Upper lobe of right lung (tissue), 1 donor: ENCODE data around the gene DIP2C. TPM values are rescaled to one million over a fixed set of nuclear protein-coding genes. Genes with fewer than 3 reads are reported as not detected.

ENCODE experiments used
- ATAC-seq: fragments of 200-7000 bp; cut with Tn5 transposase; one replicate; pipeline ENCODE4 v1.9.1; 2020; ENCODE audit warnings: mild to moderate bottlenecking, moderate library complexity
- DNase-seq: peaks from one replicate; pipeline ENCODE4 v3.0.0-alpha.2; 2020
- H3K27ac ChIP-seq: fragments of 200-600 bp; one replicate; pipeline ENCODE4 v1.8.0; 2022
- H3K27me3 ChIP-seq: fragments of 200-600 bp; one replicate; pipeline ENCODE4 v1.8.0; 2022; ENCODE audit warnings: mild to moderate bottlenecking
- H3K36me3 ChIP-seq: fragments of 200-600 bp; one replicate; pipeline ENCODE4 v1.8.0; 2022
- H3K4me1 ChIP-seq: fragments of 200-600 bp; one replicate; pipeline ENCODE4 v1.8.0; 2022
- H3K4me3 ChIP-seq: fragments of 200-600 bp; one replicate; pipeline ENCODE4 v1.8.0; 2022; ENCODE audit warnings: mild to moderate bottlenecking
- H3K9me3 ChIP-seq: fragments of 200-600 bp; one replicate; pipeline ENCODE4 v1.8.0; 2022
- CTCF ChIP-seq: fragments of 200-600 bp; IDR thresholded peaks from one replicate; pipeline ENCODE4 v1.8.0; 2022; ENCODE audit warnings: antibody characterized with exemption
- intact Hi-C: fragments of 100-400 bp; cut with DNase I; formaldehyde crosslinking; loops from one replicate; pipeline ENCODE4 v1.11.0; 2022
- total RNA-seq: library from RNA; stranded (reverse); fragmentation: NEBNext Ultra II Directional; extraction: Animal tissue kit (Norgen Biotek cat#: 25700); gene quantifications from one replicate; pipeline ENCODE4 v1.2.1, GENCODE V29; 2021
- donor health status: DM: no; HTN: yes; CAD: no; lungs with severe emphysema.

The DIP2C gene
- total RNA-seq, 1 donor from 2014 or later = 17.3 TPM

DNA sequence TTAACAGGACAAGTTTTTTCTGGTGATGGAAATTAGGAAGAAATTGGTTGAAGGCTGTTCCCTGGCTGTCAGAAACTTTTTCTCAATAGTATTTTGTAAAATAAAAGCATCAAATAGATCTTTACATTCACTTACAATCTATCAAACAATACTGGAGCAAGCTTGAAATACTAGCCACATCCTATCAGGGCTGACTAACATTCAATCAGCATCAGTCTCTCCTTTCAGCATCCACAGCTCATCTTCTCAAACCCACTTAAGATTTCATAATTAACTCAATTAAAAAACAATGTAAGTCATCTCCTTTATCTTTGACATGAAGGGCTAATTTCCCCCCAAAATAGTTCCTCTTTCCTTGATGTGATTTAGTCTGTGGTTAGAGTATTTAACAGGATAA lies 80.2 kb downstream of the DIP2C start:
- no peak for TF ChIP-seq CTCF
- no peak overlapping the region for H3K4me3 ChIP-seq
- H3K27ac ChIP-seq = no peak overlapping the region
- no peaks in the 10 kb centered on the region for H3K27me3 ChIP-seq
- no peak for ATAC-seq
- H3K4me1 ChIP-seq = peaks cover 13% of the 10 kb centered on the region
- no peaks in the 10 kb centered on the region for H3K9me3 ChIP-seq
- H3K36me3 ChIP-seq = no peaks in the 10 kb centered on the region
- DNase-seq = no peak
- intact Hi-C loops = no loop called here

- TF ChIP-seq CTCF = no peak
- ATAC-seq = no peak
- DNase-seq = no peak
- Histone ChIP-seq H3K4me1 (peaks cover 6% of the 10 kb centered on the region), H3K4me3 (no peak overlapping the region), H3K36me3 (no peaks in the 10 kb centered on the region), H3K27ac (no peak overlapping the region), H3K27me3 (no peaks in the 10 kb centered on the region), H3K9me3 (no peaks in the 10 kb centered on the region)
- intact Hi-C loops = no loop called here
Observed at GRCh38 chr10:608331-609261, 80.9 kb downstream of the DIP2C start.

DNA sequence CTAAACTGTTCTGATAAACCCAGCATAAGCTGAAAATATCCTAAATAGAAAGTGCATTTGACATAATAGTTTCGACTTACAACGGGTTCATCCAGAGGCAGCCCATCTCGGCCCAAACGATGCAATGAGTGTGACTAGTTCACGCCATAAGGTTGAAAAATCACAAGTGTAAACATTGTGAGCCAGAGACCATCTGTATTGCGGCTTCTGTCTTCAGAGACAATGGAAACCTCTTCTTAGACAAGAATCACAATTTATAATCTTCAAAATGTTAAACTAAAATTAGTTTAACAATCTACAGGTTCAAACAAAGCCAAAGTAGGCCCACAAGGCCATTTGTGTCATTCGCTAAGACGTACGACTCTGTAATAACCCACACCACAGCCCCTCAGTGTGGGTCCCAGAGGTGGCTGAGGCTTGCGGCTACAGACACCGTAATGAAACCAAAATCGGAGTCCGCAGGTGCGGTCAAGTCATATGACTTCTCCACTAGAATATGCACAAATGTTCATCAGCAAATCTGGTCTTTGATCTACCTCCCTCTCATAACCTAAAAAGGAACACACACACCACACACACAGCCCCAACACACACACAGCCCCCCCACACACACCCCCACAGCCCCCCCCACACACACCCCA lies 81.8 kb downstream of the DIP2C start:
- no peaks in the 10 kb centered on the region for H3K27me3 ChIP-seq
- no peak overlapping the region for H3K4me3 ChIP-seq
- no peak for TF ChIP-seq CTCF
- no peaks in the 10 kb centered on the region for H3K9me3 ChIP-seq
- ATAC-seq (no peak), DNase-seq (no peak)
- no peaks in the 10 kb centered on the region for H3K4me1 ChIP-seq
- intact Hi-C loops = no loop called here
- no peak overlapping the region for H3K27ac ChIP-seq
- H3K36me3 ChIP-seq = no peaks in the 10 kb centered on the region

- H3K4me3 ChIP-seq = no peak overlapping the region
- DNase-seq = no peak
- H3K27ac ChIP-seq = no peak overlapping the region
- peaks cover 1% of the 10 kb centered on the region for H3K4me1 ChIP-seq
- ATAC-seq = no peak
- TF ChIP-seq CTCF = no peak
- H3K27me3 ChIP-seq = no peaks in the 10 kb centered on the region
- intact Hi-C loops = no loop called here
- H3K36me3 ChIP-seq = no peaks in the 10 kb centered on the region
- H3K9me3 ChIP-seq = no peaks in the 10 kb centered on the region
Observed at GRCh38 chr10:606762-607544, 82.5 kb downstream of the DIP2C start.

GRCh38 chr10:605632-606325 lies 83.7 kb downstream of the DIP2C start:
- intact Hi-C loops = no loop called here
- Histone ChIP-seq H3K27ac (no peak overlapping the region), H3K9me3 (no peaks in the 10 kb centered on the region), H3K4me3 (no peak overlapping the region), H3K4me1 (peaks cover 11% of the 10 kb centered on the region), H3K27me3 (no peaks in the 10 kb centered on the region), H3K36me3 (no peaks in the 10 kb centered on the region)
- TF ChIP-seq CTCF = no peak
- ATAC-seq (peak; percentile 8), DNase-seq (peak; percentile 35)
